ENCODE results near the gene CDH19. TPM values are rescaled to one million over a fixed set of nuclear protein-coding genes. Genes with fewer than 3 reads are reported as not detected.

CDH19 gene
- total and polyA plus RNA-seq, 2 of the 4 experiments (the other 2 are of a cell fraction): not detected

GRCh38 chr18:66560094-66560493, 43.8 kb downstream of the CDH19 start:
- intact Hi-C loops (cut with micrococcal nuclease): no loop called here
- WGBS, 2 experiments (ENCODE audit: extremely low coverage in 2 of 2, insufficient read length in 1 of 2): no CpG with 5 or more reads among the region's 4 CpGs
- ATAC-seq (ENCODE audit: low read depth): no peak

More at GRCh38 chr18:66560094-66560493, 43.8 kb downstream of the CDH19 start:
- Histone ChIP-seq H3K18ac (ENCODE audit: low read depth, low read length) (no peak overlapping the region), H3K4me2 (ENCODE audit: low read depth, low read length) (no peak overlapping the region), H3K56ac (ENCODE audit: extremely low read depth, insufficient read depth, low read length) (no peak overlapping the region), H3K27ac (ENCODE audit: insufficient read depth, low read length) (no peak overlapping the region), H2AK5ac (ENCODE audit: low read depth, low read length) (no peak overlapping the region), H4K8ac (ENCODE audit: low read depth in 2 of 2, low read length in 2 of 2) (no peak overlapping the region), H3K36me3 (ENCODE audit: control insufficient read depth, insufficient read depth, low read length) (no peaks in the 10 kb centered on the region), H3K9me3 (ENCODE audit: control insufficient read depth, insufficient read depth, low read length) (peaks cover 2% of the 10 kb centered on the region; the same call in 1 of the 2 replicates), H2AFZ (replicated peaks; ENCODE audit: low read length, poor library complexity) (no peak overlapping the region), H2AK9ac (replicated peaks; ENCODE audit: low read depth, low read length, poor library complexity) (no peak overlapping the region), H3K9ac (ENCODE audit: low read depth, low read length) (no peak overlapping the region), H3K9me1 (ENCODE audit: insufficient read depth, low read length) (no peaks in the 10 kb centered on the region), H3K4me3 (ENCODE audit: insufficient read depth, low read depth, low read length) (no peak overlapping the region), H3K14ac (replicated peaks; ENCODE audit: low read depth, low read length) (no peak overlapping the region), H3K79me1 (ENCODE audit: low read depth in 1 of 2, low read length in 2 of 2) (no peaks in the 10 kb centered on the region), H2BK120ac (ENCODE audit: low read depth, low read length) (no peak overlapping the region), H2BK20ac (ENCODE audit: low read depth, low read length) (no peak overlapping the region), H3K23ac (ENCODE audit: low read depth, low read length) (no peak overlapping the region), H4K5ac (ENCODE audit: low read depth, low read length) (no peak overlapping the region), H3K4me1 (ENCODE audit: control insufficient read depth, insufficient read depth, low read length) (no peaks in the 10 kb centered on the region), H4K91ac (ENCODE audit: insufficient read depth, low read depth, low read length) (no peak overlapping the region), H4K20me1 (ENCODE audit: insufficient read depth, low read length) (no peaks in the 10 kb centered on the region), H3K4ac (ENCODE audit: low read depth, low read length) (no peak overlapping the region), H2BK5ac (ENCODE audit: low read depth, low read length, poor library complexity, severe bottlenecking) (no peak overlapping the region), H2BK15ac (ENCODE audit: low read depth, low read length) (no peak overlapping the region), H3K27me3 (ENCODE audit: control insufficient read depth, insufficient read depth, low read length) (no peaks in the 10 kb centered on the region)
- dilution Hi-C loops (cut with HindIII; ENCODE audit: low sequenced_read_pairs, unreplicated experiment): no loop called here
- ChIA-PET POLR2A (ENCODE audit: unreplicated experiment) (no interaction called here), CTCF (no interaction called here)
- DNase-seq: no peak
- BruUV-seq (replicated peaks): no TSS peak
- in situ Hi-C loops (cut with MboI; ENCODE audit: low sequenced_read_pairs): no loop called here
- TF ChIP-seq CHD1 (IDR thresholded peaks at IDR 0.05; ENCODE audit: low read depth, low read length) (no peak), MAFK (IDR thresholded peaks at IDR 0.05; ENCODE audit: low read depth, low read length) (peak; percentile 87), MXI1 (IDR thresholded peaks at IDR 0.05; ENCODE audit: borderline replicate concordance, low read depth, low read length) (no peak), FOS (IDR thresholded peaks at IDR 0.05; ENCODE audit: low read depth, low read length) (no peak), CTCF (conservative IDR thresholded peaks at IDR 0.05; ENCODE audit: low read depth, low read length) (no peak)

Data from IMR-90 (cell line).